Epidermal melanocyte (primary cell): ENCODE measurements around the gene ERV3-1.
"Not testable (repeated sequence)": the region's sequence is repeated elsewhere in the genome, so short reads cannot be mapped to it uniquely, and the experiment has no call there.

Source experiments
- DNase-seq: peaks from one replicate; pipeline ENCODE4 v3.0.0; 2011; ENCODE audit warnings: low spot score; ENCODE audit not compliant: insufficient read length

ERV3-1 gene

GRCh38 chr7:65006094-65006992 lies at the start of gene ERV3-1:
Gene ERV3-1 (minus strand): TSS chr7:65006687. CDS start chr7:64993026, 13,661 bp downstream.
- DNase-seq: peak; percentile 89

GRCh38 chr7:65055786-65056185 lies 49.3 kb upstream of the ERV3-1 start:
- DNase-seq: not testable (repeated sequence)

- not testable (repeated sequence) for DNase-seq
These were observed 48.0 kb upstream of the ERV3-1 start for GRCh38 chr7:65054466-65054994.

- not testable (repeated sequence) for DNase-seq
These were observed 45.2 kb upstream of the ERV3-1 start for GRCh38 chr7:65051654-65052053.

GRCh38 chr7:65051139-65051538 lies 44.7 kb upstream of the ERV3-1 start:
- not testable (repeated sequence) for DNase-seq

- DNase-seq: not testable (repeated sequence)
These were observed 39.8 kb upstream of the ERV3-1 start for GRCh38 chr7:65046329-65046728.

- DNase-seq: not testable (repeated sequence)
These were observed 39.1 kb upstream of the ERV3-1 start for GRCh38 chr7:65045589-65045988.

GRCh38 chr7:65038767-65039166 lies 32.3 kb upstream of the ERV3-1 start:
- not testable (repeated sequence) for DNase-seq

GRCh38 chr7:65037740-65038688 lies 31.5 kb upstream of the ERV3-1 start:
- DNase-seq: peak; percentile 40

- DNase-seq: not testable (repeated sequence)
These were observed 30.0 kb upstream of the ERV3-1 start for GRCh38 chr7:65036526-65036925.

GRCh38 chr7:65035469-65035868 lies 29.0 kb upstream of the ERV3-1 start:
- not testable (repeated sequence) for DNase-seq

GRCh38 chr7:65034120-65034782 lies 27.8 kb upstream of the ERV3-1 start:
- not testable (repeated sequence) for DNase-seq

GRCh38 chr7:65033391-65033790 lies 26.9 kb upstream of the ERV3-1 start:
- DNase-seq: not testable (repeated sequence)

- DNase-seq: not testable (repeated sequence)
These were observed 18.5 kb upstream of the ERV3-1 start for GRCh38 chr7:65025023-65025422.

- not testable (repeated sequence) for DNase-seq
These were observed 14.5 kb upstream of the ERV3-1 start for GRCh38 chr7:65020978-65021377.

- not testable (repeated sequence) for DNase-seq
These were observed 3.4 kb upstream of the ERV3-1 start for GRCh38 chr7:65009881-65010280.

GRCh38 chr7:65009394-65009793 lies 2.9 kb upstream of the ERV3-1 start:
- DNase-seq: not testable (repeated sequence)

- DNase-seq: not testable (repeated sequence)
These were observed 549 bp upstream of the ERV3-1 start for GRCh38 chr7:65007036-65007435.

GRCh38 chr7:65004575-65004974 lies 1.9 kb downstream of the ERV3-1 start:
- no peak for DNase-seq

GRCh38 chr7:65002972-65003585 lies 3.4 kb downstream of the ERV3-1 start:
- no peak for DNase-seq
